GM12878 (cell line): ENCODE data around the gene HRNR. TPM values are rescaled to one million over a fixed set of nuclear protein-coding genes. Genes with fewer than 3 reads are reported as not detected.

Source experiments
- ATAC-seq: fragments of 200-7000 bp; cut with Tn5 transposase; 3 replicates; pipeline ENCODE4 v1.9.1; 2020; ENCODE audit warnings: mild to moderate bottlenecking, moderate library complexity
- BruUV-seq: library from RNA; stranded (reverse); fragments of 400-500 nt; replicated peaks from 2 replicates; lab custom pipeline; 2021; lab: Mats Ljungman, UMichigan
- CTCF ChIA-PET: fragments of 300-600 bp; sonication (Branson Sonifier 250); formaldehyde crosslinking; extraction: SDS; loops from one replicate; lab custom pipeline; 2021; ENCODE audit warnings: inconsistent platforms; lab: Yijun Ruan, JAX
- POLR2A ChIA-PET: fragments of 350-600 bp; formaldehyde crosslinking; extraction: SDS; loops from one replicate; lab custom pipeline; 2021; ENCODE audit warnings: inconsistent platforms; lab: Charles Lee
- RAD21 ChIA-PET: fragments of 300-600 bp; sonication (Branson Sonifier 250); formaldehyde crosslinking; loops from one replicate; lab custom pipeline; 2023; ENCODE audit warnings: antibody characterized with exemption; ENCODE audit not compliant: unreplicated experiment; lab: Charles Lee
- SMC1A ChIA-PET: fragments of 300-600 bp; sonication (Branson Sonifier 250); formaldehyde crosslinking; loops from one replicate; lab custom pipeline; 2023; ENCODE audit not compliant: unreplicated experiment, uncharacterized antibody; lab: Charles Lee
- DNase-seq: peaks from one replicate; pipeline ENCODE4 v3.0.0-alpha.2; 2011; ENCODE audit warnings: low read depth, low spot score
- FAIRE-seq: peaks from 3 replicates; lab custom pipeline; 2011; peaks lifted over from hg19 to GRCh38; lab: Jason Lieb, UNC
- H2AFZ ChIP-seq: 2 replicates; pipeline ENCODE4 v1.6.0; 2011; ENCODE audit warnings: low read depth, low read length, control low read depth; ENCODE audit not compliant: control insufficient read depth
- H3K27ac ChIP-seq: 2 replicates; pipeline ENCODE4 v1.5.1; 2011; ENCODE audit warnings: control low read depth; ENCODE audit not compliant: control insufficient read depth, insufficient read depth
- H3K27me3 ChIP-seq, 2 experiments: replicated peaks in 1 of 2; 2 replicates each; pipeline versions ENCODE4 v1.6.0 to v1.6.1; 2011; ENCODE audit warnings: low read length in 1 of 2; ENCODE audit not compliant: control insufficient read depth in 2 of 2, insufficient read depth in 2 of 2
- H3K36me3 ChIP-seq, 2 experiments: 2 replicates each; pipeline ENCODE4 v1.5.1; 2011; ENCODE audit warnings: low read length in 1 of 2; ENCODE audit not compliant: control insufficient read depth in 2 of 2, insufficient read depth in 2 of 2
- H3K4me1 ChIP-seq: 2 replicates; pipeline ENCODE4 v1.6.1; 2011; ENCODE audit warnings: mild to moderate bottlenecking, low read length, moderate library complexity, mixed read lengths; ENCODE audit not compliant: control insufficient read depth, insufficient read depth
- H3K4me2 ChIP-seq: 2 replicates; pipeline ENCODE4 v1.6.0; 2011; ENCODE audit warnings: control low read depth; ENCODE audit not compliant: control insufficient read depth, insufficient read depth
- H3K4me3 ChIP-seq: fragments of 200-600 bp; sonication (generic); 2 replicates; pipeline ENCODE4 v1.5.1; 2016
- H3K79me2 ChIP-seq: 2 replicates; pipeline ENCODE4 v1.6.0; 2011; ENCODE audit warnings: low read length; ENCODE audit not compliant: control insufficient read depth, insufficient read depth
- H3K9ac ChIP-seq: 2 replicates; pipeline ENCODE4 v1.8.0; 2011; ENCODE audit warnings: low read length, control low read depth, mixed read lengths; ENCODE audit not compliant: control insufficient read depth, insufficient read depth
- H3K9me3 ChIP-seq: replicated peaks from 3 replicates; pipeline ENCODE4 v1.5.1; 2011; ENCODE audit warnings: mild to moderate bottlenecking, low read length; ENCODE audit not compliant: control insufficient read depth, insufficient read depth
- H4K20me1 ChIP-seq: 2 replicates; pipeline ENCODE4 v1.6.0; 2011; ENCODE audit not compliant: control insufficient read depth, insufficient read depth
- EED ChIP-seq: sonication (generic); IDR thresholded peaks from 2 replicates; pipeline ENCODE4 v1.6.1; 2016; ENCODE audit warnings: antibody characterized with exemption, low read depth
- EP300 ChIP-seq, 2 experiments: fragments of 150-350 bp in 1 of 2; IDR thresholded peaks; 2 replicates each; pipeline ENCODE4 v1.6.1; 2011 to 2012; ENCODE audit warnings: low read depth in 2 of 2, low read length in 2 of 2, borderline replicate concordance in 1 of 2, improper control_type of control experiment in 1 of 2, inconsistent platforms in 1 of 2; ENCODE audit not compliant: control insufficient read depth in 1 of 2
- IKZF2 ChIP-seq, 2 experiments: fragments of 450-650 bp; IDR thresholded peaks; 2 replicates each; pipeline ENCODE4 v1.6.1; 2017; ENCODE audit warnings: mild to moderate bottlenecking in 2 of 2, moderate library complexity in 2 of 2
- IRF5 ChIP-seq: fragments of 450-650 bp; IDR thresholded peaks from 2 replicates; pipeline ENCODE4 v1.6.1; 2017; ENCODE audit warnings: borderline replicate concordance
- JUND ChIP-seq: IDR thresholded peaks from 2 replicates; pipeline ENCODE4 v1.6.1; 2012; ENCODE audit warnings: low read depth, mild to moderate bottlenecking, low read length, improper control_type of control experiment, moderate library complexity
- STAT1 ChIP-seq: fragments of 450-650 bp; conservative IDR thresholded peaks from 2 replicates; pipeline ENCODE4 v1.6.1; 2014; ENCODE audit warnings: antibody characterized with exemption, mild to moderate bottlenecking
- TBL1XR1 ChIP-seq: IDR thresholded peaks from 2 replicates; pipeline ENCODE4 v1.6.1; 2012; ENCODE audit warnings: low read depth, low read length, improper control_type of control experiment
- TCF3 ChIP-seq: IDR thresholded peaks from 2 replicates; pipeline ENCODE4 v1.6.1; 2012; ENCODE audit warnings: low read depth, mild to moderate bottlenecking, low read length, borderline replicate concordance; ENCODE audit not compliant: insufficient read depth
- ZNF384 ChIP-seq: IDR thresholded peaks from 2 replicates; pipeline ENCODE4 v1.6.1; 2012; ENCODE audit warnings: low read depth, mild to moderate bottlenecking, low read length, improper control_type of control experiment, borderline replicate concordance
- ZNF687 ChIP-seq: fragments of 450-650 bp; IDR thresholded peaks from 2 replicates; pipeline ENCODE4 v1.6.1; 2017; ENCODE audit warnings: mild to moderate bottlenecking, moderate library complexity
- WGBS: methylation state at CpG from one replicate; pipeline ENCODE4 v1.1.6; 2016; ENCODE audit warnings: low lambda C conversion rate; ENCODE audit not compliant: insufficient replicate concordance, insufficient coverage; ENCODE audit errors: missing lambda C conversion rate; 5-methylcytosine and 5-hydroxymethylcytosine counted together
- in situ Hi-C: fragments of 300-500 bp; cut with MboI; formaldehyde crosslinking; loops from 9 replicates; pipeline ENCODE4 v1.14.3; 2018; ENCODE audit warnings: mixed read lengths
- intact Hi-C: fragments of 100-400 bp; cut with micrococcal nuclease; formaldehyde crosslinking; loops from one replicate; pipeline ENCODE4 v1.14.2; 2022; ENCODE audit not compliant: unreplicated experiment
- polyA plus RNA-seq, 11 experiments: library from polyadenylated mRNA; depleted of rRNA in 4 of 11; unstranded in 6 of 11; stranded (reverse) in 5 of 11; fragments of >200 nt; fragmentation: Nextera tagmentation in 4 of 11; fragmentation: Illumina TruSeq in 1 of 11; extraction: Ambion mirVana in 4 of 11; extraction: Trizol in 1 of 11; gene quantifications; 1 replicate in 1 of 11; 2 replicates in 10 of 11; pipeline versions ENCODE4 v1.2.1 to v1.2.3, GENCODE V29; 2011 to 2016; ENCODE audit warnings: inconsistent platforms in 2 of 11, missing spikeins in 2 of 11, low read depth in 1 of 11
- total RNA-seq, 4 experiments: library from RNA; depleted of rRNA in 3 of 4; stranded (reverse); fragments of >200 nt in 3 of 4; fragmentation: Illumina TruSeq in 1 of 4; extraction: Trizol in 1 of 4; gene quantifications; 2 replicates each; pipeline versions ENCODE4 v1.2.1 to v1.2.3, GENCODE V29; 2013 to 2021
- TF ChIP-seq, protein P1 (sequence below): fragments of 450-650 bp; IDR thresholded peaks from 2 replicates; pipeline ENCODE4 v1.6.1; 2018; ENCODE audit warnings: borderline replicate concordance, mild to moderate bottlenecking; ENCODE audit not compliant: partially characterized antibody

Gene HRNR
- total and polyA plus RNA-seq, 10 of the 15 experiments (the other 5 are each of a cell fraction or from before 2014, with no cell fraction given): not detected

GRCh38 chr1:152227310-152227928, 3.4 kb upstream of the HRNR start (continued):
- no peak for TF ChIP-seq IRF5

GRCh38 chr1:152225678-152226077, 1.7 kb upstream of the HRNR start:
- Histone ChIP-seq H2AFZ (no peak overlapping the region), H3K4me3 (no peak overlapping the region), H3K4me2 (no peak overlapping the region), H3K9me3 (no peaks in the 10 kb centered on the region), H3K36me3 (no peaks in the 10 kb centered on the region), H3K9ac (no peak overlapping the region), H3K79me2 (no peaks in the 10 kb centered on the region), H3K27ac (no peak overlapping the region), H4K20me1 (no peaks in the 10 kb centered on the region), H3K27me3 (no peaks in the 10 kb centered on the region; a peak in 1 of 4 replicates), H3K4me1 (no peaks in the 10 kb centered on the region)
- in situ Hi-C loops: no loop called here
- POLR2A ChIA-PET: no interaction called here
- FAIRE-seq (no peak), ATAC-seq (no peak), DNase-seq (no peak)
- RAD21 ChIA-PET: no interaction called here
- WGBS: 0% methylated on average over 3 of the region's 3 CpGs
- CTCF ChIA-PET: no interaction called here
- intact Hi-C loops: no loop called here
- SMC1A ChIA-PET: no interaction called here
- no TSS peak for BruUV-seq
- TF ChIP-seq JUND (no peak), ZNF687 (no peak), EP300 (IDR thresholded peaks at IDR 0.05; ENCODE audit: borderline replicate concordance in 1 of 2, control insufficient read depth in 1 of 2, low read depth in 2 of 2, low read length in 2 of 2) (no peak), ZNF384 (no peak), TCF3 (no peak), STAT1 (no peak), TBL1XR1 (no peak), EED (no peak), IKZF2 (IDR thresholded peaks at IDR 0.05) (no peak)
- TF ChIP-seq, protein P1, sequence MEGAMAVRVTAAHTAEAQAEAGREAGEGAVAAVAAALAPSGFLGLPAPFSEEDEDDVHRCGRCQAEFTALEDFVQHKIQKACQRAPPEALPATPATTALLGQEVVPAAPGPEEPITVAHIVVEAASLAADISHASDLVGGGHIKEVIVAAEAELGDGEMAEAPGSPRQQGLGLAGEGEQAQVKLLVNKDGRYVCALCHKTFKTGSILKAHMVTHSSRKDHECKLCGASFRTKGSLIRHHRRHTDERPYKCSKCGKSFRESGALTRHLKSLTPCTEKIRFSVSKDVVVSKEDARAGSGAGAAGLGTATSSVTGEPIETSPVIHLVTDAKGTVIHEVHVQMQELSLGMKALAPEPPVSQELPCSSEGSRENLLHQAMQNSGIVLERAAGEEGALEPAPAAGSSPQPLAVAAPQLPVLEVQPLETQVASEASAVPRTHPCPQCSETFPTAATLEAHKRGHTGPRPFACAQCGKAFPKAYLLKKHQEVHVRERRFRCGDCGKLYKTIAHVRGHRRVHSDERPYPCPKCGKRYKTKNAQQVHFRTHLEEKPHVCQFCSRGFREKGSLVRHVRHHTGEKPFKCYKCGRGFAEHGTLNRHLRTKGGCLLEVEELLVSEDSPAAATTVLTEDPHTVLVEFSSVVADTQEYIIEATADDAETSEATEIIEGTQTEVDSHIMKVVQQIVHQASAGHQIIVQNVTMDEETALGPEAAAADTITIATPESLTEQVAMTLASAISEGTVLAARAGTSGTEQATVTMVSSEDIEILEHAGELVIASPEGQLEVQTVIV: no peak
